ENCODE measurements around the gene CADM4. TPM values are rescaled to one million over a fixed set of nuclear protein-coding genes. Genes with fewer than 3 reads are reported as not detected.

The CADM4 gene
- polyA plus RNA-seq, 1 donor (not counting 4 experiments of a cell fraction or from before 2014, with no cell fraction given), result 4.3 TPM

GRCh38 chr19:43616954-43617353 is 22.7 kb downstream of the CADM4 start:
- Histone ChIP-seq H4K20me1 (ENCODE audit: control insufficient read depth, extremely low read depth, insufficient read depth, low read length) (no peaks in the 10 kb centered on the region), H3K79me2 (ENCODE audit: control insufficient read depth, insufficient read depth, low read length) (peaks cover 15% of the 10 kb centered on the region), H3K4me1 (ENCODE audit: control insufficient read depth, extremely low read depth, insufficient read depth, low read length) (peaks cover 16% of the 10 kb centered on the region), H2AFZ (ENCODE audit: control insufficient read depth, low read length) (no peak overlapping the region), H3K27me3 (ENCODE audit: control insufficient read depth, extremely low read depth, insufficient read depth, low read length) (no peaks in the 10 kb centered on the region), H3K4me3 (ENCODE audit: control insufficient read depth in 2 of 3, extremely low read depth in 1 of 3, insufficient read depth in 2 of 3, low read depth in 1 of 3, low read length in 3 of 3) (no peak overlapping the region), H3K36me3 (ENCODE audit: control insufficient read depth in 2 of 2, extremely low read depth in 1 of 2, insufficient read depth in 2 of 2, low read length in 2 of 2) (peaks cover 3 to 10% of the 10 kb centered on the region in 2 experiments), H3K9me1 (ENCODE audit: control insufficient read depth, extremely low read depth, insufficient read depth, low read length) (no peaks in the 10 kb centered on the region), H3K27ac (ENCODE audit: control insufficient read depth, insufficient read depth, low read length) (no peak overlapping the region), H3K4me2 (ENCODE audit: control insufficient read depth, extremely low read depth, insufficient read depth, low read depth, low read length) (no peak overlapping the region), H3K9ac (ENCODE audit: control insufficient read depth, extremely low read depth, insufficient read depth, low read length) (no peak overlapping the region), H3K9me3 (ENCODE audit: control insufficient read depth, low read depth, low read length) (no peaks in the 10 kb centered on the region)
- dilution Hi-C loops (cut with MboI; ENCODE audit: extremely low pct_ligation_motif_present, low sequenced_read_pairs), result no loop called here
- no peak for DNase-seq (ENCODE audit: low read depth, low spot score)
- TF ChIP-seq CTCF (optimal IDR thresholded peaks at IDR 0.05 in 1 of 3, IDR thresholded peaks at IDR 0.05 in 1 of 3, conservative IDR thresholded peaks at IDR 0.05 in 1 of 3; ENCODE audit: extremely low read depth in 1 of 3, insufficient read depth in 2 of 3, low read length in 3 of 3) (no peak), EZH2 (IDR thresholded peaks at IDR 0.05; ENCODE audit: low read length) (no peak)
- no peak for FAIRE-seq

- Histone ChIP-seq H3K9me1 (ENCODE audit: control insufficient read depth, extremely low read depth, insufficient read depth, low read length) (no peaks in the 10 kb centered on the region), H4K20me1 (ENCODE audit: control insufficient read depth, extremely low read depth, insufficient read depth, low read length) (no peaks in the 10 kb centered on the region), H3K9ac (ENCODE audit: control insufficient read depth, extremely low read depth, insufficient read depth, low read length) (no peak overlapping the region), H3K9me3 (ENCODE audit: control insufficient read depth, low read depth, low read length) (no peaks in the 10 kb centered on the region), H3K27ac (ENCODE audit: control insufficient read depth, insufficient read depth, low read length) (no peak overlapping the region), H3K79me2 (ENCODE audit: control insufficient read depth, insufficient read depth, low read length) (peaks cover 15% of the 10 kb centered on the region), H3K4me3 (ENCODE audit: control insufficient read depth in 2 of 3, extremely low read depth in 1 of 3, insufficient read depth in 2 of 3, low read depth in 1 of 3, low read length in 3 of 3) (no peak overlapping the region), H3K4me2 (ENCODE audit: control insufficient read depth, extremely low read depth, insufficient read depth, low read depth, low read length) (no peak overlapping the region), H3K27me3 (ENCODE audit: control insufficient read depth, extremely low read depth, insufficient read depth, low read length) (no peaks in the 10 kb centered on the region), H3K36me3 (ENCODE audit: control insufficient read depth in 2 of 2, extremely low read depth in 1 of 2, insufficient read depth in 2 of 2, low read length in 2 of 2) (peaks cover 3 to 12% of the 10 kb centered on the region in 2 experiments), H2AFZ (ENCODE audit: control insufficient read depth, low read length) (no peak overlapping the region), H3K4me1 (ENCODE audit: control insufficient read depth, extremely low read depth, insufficient read depth, low read length) (peaks cover 16% of the 10 kb centered on the region)
- DNase-seq (ENCODE audit: low read depth, low spot score) (no peak), FAIRE-seq (no peak)
- dilution Hi-C loops (cut with MboI; ENCODE audit: extremely low pct_ligation_motif_present, low sequenced_read_pairs), result no loop called here
- TF ChIP-seq EZH2 (IDR thresholded peaks at IDR 0.05; ENCODE audit: low read length) (no peak), CTCF (optimal IDR thresholded peaks at IDR 0.05 in 1 of 3, IDR thresholded peaks at IDR 0.05 in 1 of 3, conservative IDR thresholded peaks at IDR 0.05 in 1 of 3; ENCODE audit: extremely low read depth in 1 of 3, insufficient read depth in 2 of 3, low read length in 3 of 3) (no peak)
Observed at GRCh38 chr19:43616306-43616705, 23.3 kb downstream of the CADM4 start.

Measured in keratinocyte (primary cell).